HG03066 (cell line): Measurements from ENCODE around the gene SYT4.

ENCODE experiments used
- ATAC-seq: cut with Tn5 transposase; IDR thresholded peaks from one replicate; pipeline ENCODE4 v1.9.1; 2021; ENCODE audit warnings: low read depth; ENCODE audit not compliant: unreplicated experiment

Gene SYT4

DNA sequence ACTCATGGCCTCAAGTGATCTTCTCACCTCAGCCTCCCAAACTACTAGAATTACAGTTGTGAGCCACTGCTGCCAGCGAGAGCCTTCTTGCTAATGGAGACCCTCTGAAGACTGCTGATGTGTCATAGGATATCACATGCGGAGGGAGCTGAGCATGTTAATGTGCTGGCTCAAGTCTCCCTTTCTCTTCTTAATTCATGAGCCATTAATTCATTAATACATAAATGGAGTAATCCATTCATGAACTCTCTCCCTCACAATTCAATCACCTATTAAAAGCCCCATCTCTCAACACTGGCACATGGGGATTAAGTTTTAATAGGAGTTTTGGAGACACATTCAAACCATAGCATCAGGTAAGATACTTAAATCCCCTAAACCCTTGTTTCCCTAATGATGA, 54.8 kb downstream of the SYT4 start:
- no peak for ATAC-seq

DNA sequence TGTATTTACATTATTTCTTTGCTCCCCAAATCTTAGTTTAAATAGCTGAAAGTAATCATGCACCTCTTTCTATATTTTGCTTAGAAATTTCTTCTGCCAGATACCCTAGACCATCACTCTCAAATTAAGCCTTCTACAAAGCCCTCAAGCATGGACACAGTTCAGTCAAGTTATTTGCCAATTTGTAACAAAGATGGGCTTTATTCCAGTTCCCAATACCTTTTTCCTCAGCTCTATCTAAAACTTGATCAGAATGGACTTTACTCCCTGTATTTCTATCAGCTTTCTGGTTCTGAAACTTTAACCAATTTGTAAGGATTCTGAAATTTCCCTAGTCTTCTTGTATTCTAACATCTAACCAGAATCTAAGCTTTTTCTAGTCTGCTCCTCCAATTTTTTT, 56.6 kb downstream of the SYT4 start:
- ATAC-seq: no peak
